Mammary microvascular endothelial cell (primary cell): ENCODE results near the gene BMERB1. TPM values are rescaled to one million over a fixed set of nuclear protein-coding genes. Genes with fewer than 3 reads are reported as not detected.

Experiments
- total RNA-seq: library from RNA; depleted of rRNA; stranded (reverse); fragments of >200 nt; gene quantifications from 2 replicates; pipeline ENCODE4 v1.2.3, GENCODE V29; 2015

BMERB1 gene
- 11.8 and 14.9 TPM in 2 replicates for total RNA-seq

DNA sequence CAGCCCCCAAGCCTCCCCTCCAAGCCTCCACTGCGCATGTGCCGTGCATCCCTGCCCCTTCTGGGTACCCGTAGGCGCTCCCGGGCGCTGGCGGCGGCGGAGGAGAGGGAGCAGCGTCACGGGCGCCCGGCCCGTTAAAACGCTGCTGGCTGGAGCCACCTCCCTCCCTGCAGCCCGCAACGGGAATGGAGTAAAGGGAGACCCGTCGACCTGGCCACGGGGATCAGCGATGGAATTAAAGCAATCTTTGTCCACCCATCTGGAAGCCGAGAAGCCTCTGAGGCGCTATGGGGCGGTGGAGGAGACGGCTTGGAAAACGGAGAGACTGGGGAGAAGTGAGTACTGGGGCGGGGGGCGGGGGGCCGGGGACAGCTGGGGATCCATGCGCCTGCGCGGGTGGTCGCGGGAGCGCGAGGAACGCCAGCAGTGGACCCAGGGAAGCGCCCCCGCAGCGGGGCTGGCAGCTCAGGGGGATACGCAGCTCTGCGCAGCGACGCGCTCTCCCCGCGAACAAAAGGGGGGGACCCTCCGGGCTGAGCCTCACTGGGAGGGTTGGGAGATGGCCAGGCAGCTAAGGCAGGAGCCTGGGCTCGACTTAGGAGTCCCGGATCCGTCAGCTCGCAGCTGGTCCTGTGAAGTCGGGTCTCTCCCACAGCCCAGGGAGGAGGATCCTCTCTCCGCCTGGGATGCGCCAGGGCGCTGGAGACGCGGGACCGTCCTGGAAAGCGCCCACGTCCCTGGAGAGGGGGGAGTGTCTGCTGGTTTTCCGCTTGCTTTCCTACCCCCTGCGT lies at the start of gene BMERB1:
TSS of gene BMERB1 (plus strand) at position 164 of the 791 bp plus-strand sequence. CDS start at position 230, 66 bp downstream.

DNA sequence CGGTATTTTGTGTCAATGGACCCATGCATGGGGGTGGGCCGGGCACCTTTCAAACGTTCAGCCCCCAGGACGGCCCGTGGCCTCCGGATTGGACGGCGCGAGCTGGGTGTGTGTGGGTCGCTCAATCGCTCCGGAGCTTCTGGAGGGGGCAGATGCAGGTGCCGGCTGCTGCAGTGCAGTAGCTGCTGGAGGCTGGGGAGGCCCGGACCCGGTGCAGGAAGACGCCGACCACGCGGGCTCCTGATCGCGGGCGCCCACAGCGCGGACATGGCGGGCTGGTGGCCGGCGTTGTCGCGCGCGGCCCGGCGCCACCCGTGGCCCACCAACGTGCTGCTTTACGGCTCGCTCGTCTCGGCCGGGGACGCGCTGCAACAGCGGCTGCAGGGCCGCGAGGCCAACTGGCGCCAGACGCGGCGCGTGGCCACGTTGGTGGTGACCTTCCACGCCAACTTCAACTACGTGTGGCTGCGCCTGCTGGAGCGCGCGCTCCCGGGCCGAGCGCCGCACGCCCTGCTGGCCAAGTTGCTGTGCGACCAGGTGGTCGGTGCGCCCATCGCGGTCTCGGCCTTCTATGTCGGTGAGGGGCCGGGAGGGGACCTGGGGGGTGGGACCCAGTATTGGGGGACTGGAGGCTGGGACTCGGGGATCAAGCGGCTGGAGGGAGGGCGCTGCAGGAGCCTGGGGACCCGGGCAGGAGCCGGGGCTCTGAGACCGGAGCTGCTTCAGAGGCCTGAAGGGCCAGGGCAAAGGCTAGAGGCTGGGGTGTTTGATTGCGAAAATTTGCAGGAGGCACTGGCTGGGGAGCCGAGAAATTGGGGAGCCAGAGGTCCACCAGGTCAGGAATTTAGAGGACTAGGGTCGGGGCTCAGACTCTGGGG lies 38.5 kb upstream of the BMERB1 start, which contains the start of gene MPV17L:
TSS of gene MPV17L (plus strand) at position 124 of the 878 bp plus-strand sequence. CDS start at position 268, 144 bp downstream.

Other genes starting within 250 kb of the BMERB1 start
- gene NPIPA5, start 56.3 kb upstream of the BMERB1 start, total RNA-seq = 3.1 and 5.1 TPM in 2 replicates
- gene MPV17L, start 38.8 kb upstream of the BMERB1 start, total RNA-seq = 0.13 and 0.34 TPM in 2 replicates
- 8.2 and 12.0 TPM in 2 replicates for gene MARF1, start 208.6 kb downstream of the BMERB1 start, total RNA-seq
- 41.0 and 53.1 TPM in 2 replicates for gene NDE1, start 215.7 kb downstream of the BMERB1 start, total RNA-seq